Parathyroid adenoma (tissue), 2 donors: ENCODE data around the gene HAND1.
"Not testable (repeated sequence)": the region's sequence is repeated elsewhere in the genome, so short reads cannot be mapped to it uniquely, and the experiment has no call there.

Experiments used
- H2AFZ ChIP-seq: fragments of 300-600 bp; sonication (generic); one replicate; pipeline ENCODE4 v1.7.0; 2017; ENCODE audit warnings: antibody characterized with exemption, mild to moderate bottlenecking
- H3K27ac ChIP-seq: fragments of 300-600 bp; sonication (generic); one replicate; pipeline ENCODE4 v1.7.0; 2017
- H3K27me3 ChIP-seq: fragments of 300-600 bp; sonication (generic); one replicate; pipeline ENCODE4 v1.7.0; 2017; ENCODE audit warnings: low read length; ENCODE audit not compliant: control insufficient read depth, insufficient read depth
- H3K36me3 ChIP-seq: fragments of 300-600 bp; sonication (generic); one replicate; pipeline ENCODE4 v1.7.0; 2017; ENCODE audit warnings: low read length; ENCODE audit not compliant: control insufficient read depth, insufficient read depth
- H3K4me1 ChIP-seq: fragments of 300-600 bp; sonication (generic); one replicate; pipeline ENCODE4 v1.7.0; 2017; ENCODE audit warnings: control low read depth
- H3K4me2 ChIP-seq: fragments of 300-600 bp; sonication (generic); one replicate; pipeline ENCODE4 v1.7.0; 2017; ENCODE audit warnings: low read length
- H3K4me3 ChIP-seq: fragments of 300-600 bp; sonication (generic); one replicate; pipeline ENCODE4 v1.7.0; 2017; ENCODE audit warnings: low read depth, low read length
- H3K79me2 ChIP-seq: fragments of 300-600 bp; sonication (generic); one replicate; pipeline ENCODE4 v1.7.0; 2017; ENCODE audit warnings: control low read depth
- H3K9ac ChIP-seq: fragments of 300-600 bp; sonication (generic); one replicate; pipeline ENCODE4 v1.7.0; 2017; ENCODE audit warnings: mild to moderate bottlenecking
- H3K9me3 ChIP-seq: fragments of 300-600 bp; sonication (generic); one replicate; pipeline ENCODE4 v1.7.0; 2017; ENCODE audit warnings: low read length; ENCODE audit not compliant: control insufficient read depth
- TF ChIP-seq, protein P1 (sequence below): fragments of 300-600 bp; sonication (generic); IDR thresholded peaks from one replicate; pipeline ENCODE4 v1.7.0; 2017; ENCODE audit warnings: antibody characterized with exemption, mild to moderate bottlenecking
- donor health status: primary hyperparathyroidism.

HAND1 gene

DNA sequence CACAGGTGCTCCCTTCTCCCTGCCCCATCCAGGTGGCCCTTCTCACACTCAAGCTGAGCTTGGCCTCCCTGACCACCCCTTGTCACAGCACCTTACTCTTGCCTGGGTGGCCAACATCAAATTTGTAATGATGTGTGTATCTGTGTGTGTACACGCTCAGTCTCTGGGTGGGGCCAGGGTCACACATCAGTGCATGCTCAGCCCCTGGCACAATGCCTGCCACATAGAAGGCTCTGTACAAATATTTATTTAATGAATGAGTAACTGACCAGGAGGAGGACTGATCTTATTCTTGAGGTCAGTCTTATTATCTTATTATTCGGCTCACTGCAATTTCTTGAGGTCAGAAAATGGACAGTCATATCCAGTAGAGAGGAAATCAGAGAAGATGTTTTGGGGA, 41.3 kb upstream of the HAND1 start:
- no peaks in the 10 kb centered on the region for H3K27me3 ChIP-seq
- TF ChIP-seq, protein P1, sequence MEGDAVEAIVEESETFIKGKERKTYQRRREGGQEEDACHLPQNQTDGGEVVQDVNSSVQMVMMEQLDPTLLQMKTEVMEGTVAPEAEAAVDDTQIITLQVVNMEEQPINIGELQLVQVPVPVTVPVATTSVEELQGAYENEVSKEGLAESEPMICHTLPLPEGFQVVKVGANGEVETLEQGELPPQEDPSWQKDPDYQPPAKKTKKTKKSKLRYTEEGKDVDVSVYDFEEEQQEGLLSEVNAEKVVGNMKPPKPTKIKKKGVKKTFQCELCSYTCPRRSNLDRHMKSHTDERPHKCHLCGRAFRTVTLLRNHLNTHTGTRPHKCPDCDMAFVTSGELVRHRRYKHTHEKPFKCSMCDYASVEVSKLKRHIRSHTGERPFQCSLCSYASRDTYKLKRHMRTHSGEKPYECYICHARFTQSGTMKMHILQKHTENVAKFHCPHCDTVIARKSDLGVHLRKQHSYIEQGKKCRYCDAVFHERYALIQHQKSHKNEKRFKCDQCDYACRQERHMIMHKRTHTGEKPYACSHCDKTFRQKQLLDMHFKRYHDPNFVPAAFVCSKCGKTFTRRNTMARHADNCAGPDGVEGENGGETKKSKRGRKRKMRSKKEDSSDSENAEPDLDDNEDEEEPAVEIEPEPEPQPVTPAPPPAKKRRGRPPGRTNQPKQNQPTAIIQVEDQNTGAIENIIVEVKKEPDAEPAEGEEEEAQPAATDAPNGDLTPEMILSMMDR, result no peak
- H3K27ac ChIP-seq, result no peak overlapping the region
- peaks cover 15% of the 10 kb centered on the region for H3K4me1 ChIP-seq
- no peaks in the 10 kb centered on the region for H3K9me3 ChIP-seq
- no peaks in the 10 kb centered on the region for H3K79me2 ChIP-seq
- H3K36me3 ChIP-seq, result no peaks in the 10 kb centered on the region
- H3K4me3 ChIP-seq, result no peak overlapping the region
- H2AFZ ChIP-seq, result no peak overlapping the region
- no peak overlapping the region for H3K9ac ChIP-seq
- H3K4me2 ChIP-seq, result no peak overlapping the region

GRCh38 chr5:154518438-154518867, 40.4 kb upstream of the HAND1 start:
- H3K36me3 ChIP-seq, result no peaks in the 10 kb centered on the region
- no peak overlapping the region for H3K9ac ChIP-seq
- peaks cover 7% of the 10 kb centered on the region for H3K4me1 ChIP-seq
- H3K27me3 ChIP-seq, result no peaks in the 10 kb centered on the region
- no peak overlapping the region for H3K27ac ChIP-seq
- TF ChIP-seq, protein P1, result no peak
- H3K4me3 ChIP-seq, result no peak overlapping the region
- H3K79me2 ChIP-seq, result no peaks in the 10 kb centered on the region
- H2AFZ ChIP-seq, result no peak overlapping the region
- no peaks in the 10 kb centered on the region for H3K9me3 ChIP-seq
- no peak overlapping the region for H3K4me2 ChIP-seq

DNA sequence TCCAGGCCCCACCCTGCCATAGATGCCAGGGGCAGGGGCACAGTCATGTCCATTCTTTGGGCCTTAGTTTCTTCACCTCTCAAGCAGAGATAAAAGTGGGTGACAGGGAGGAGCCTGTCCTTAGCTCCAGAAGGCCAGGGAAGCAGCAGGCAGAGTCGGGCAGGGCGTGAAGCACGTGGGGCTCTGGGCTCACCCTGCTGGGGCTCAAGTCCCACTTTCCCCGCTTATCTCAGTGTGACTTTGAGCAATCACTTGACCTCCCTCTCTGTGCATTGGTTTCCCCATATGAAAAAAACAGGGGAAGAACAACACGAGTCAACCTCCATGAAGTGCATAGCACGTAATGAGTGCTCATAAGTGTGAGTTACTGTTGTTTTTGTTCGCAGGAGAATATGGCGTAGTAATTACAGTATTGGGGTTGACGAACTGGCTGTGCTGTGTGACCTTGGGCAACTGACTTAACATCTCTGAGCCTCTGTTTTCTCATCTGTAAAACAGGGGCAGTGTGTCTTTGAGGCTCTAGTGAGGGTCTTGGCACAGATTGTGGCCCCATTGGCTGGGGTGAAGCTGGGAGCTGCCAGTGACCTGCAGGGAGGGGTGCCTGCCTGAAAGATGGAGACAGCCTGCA, 39.9 kb upstream of the HAND1 start:
- Histone ChIP-seq H3K9ac (no peak overlapping the region), H3K4me2 (no peak overlapping the region), H3K27me3 (no peaks in the 10 kb centered on the region), H2AFZ (no peak overlapping the region), H3K4me1 (peaks cover 2% of the 10 kb centered on the region), H3K4me3 (no peak overlapping the region), H3K79me2 (no peaks in the 10 kb centered on the region), H3K27ac (no peak overlapping the region), H3K36me3 (no peaks in the 10 kb centered on the region), H3K9me3 (no peaks in the 10 kb centered on the region)
- TF ChIP-seq, protein P1, result no peak

- Histone ChIP-seq H3K9ac (no peak overlapping the region), H3K4me2 (no peak overlapping the region), H3K4me3 (no peak overlapping the region), H3K79me2 (no peaks in the 10 kb centered on the region), H3K4me1 (no peaks in the 10 kb centered on the region), H3K9me3 (no peaks in the 10 kb centered on the region), H2AFZ (no peak overlapping the region), H3K27me3 (no peaks in the 10 kb centered on the region), H3K36me3 (no peaks in the 10 kb centered on the region), H3K27ac (no peak overlapping the region)
- TF ChIP-seq, protein P1, result no peak
Measured at GRCh38 chr5:154517181-154517580, 39.2 kb upstream of the HAND1 start.

- H3K9me3 ChIP-seq, result no peaks in the 10 kb centered on the region
- no peaks in the 10 kb centered on the region for H3K36me3 ChIP-seq
- H3K27me3 ChIP-seq, result no peaks in the 10 kb centered on the region
- no peak overlapping the region for H3K9ac ChIP-seq
- H3K79me2 ChIP-seq, result no peaks in the 10 kb centered on the region
- H3K4me2 ChIP-seq, result no peak overlapping the region
- H3K27ac ChIP-seq, result no peak overlapping the region
- H3K4me3 ChIP-seq, result no peak overlapping the region
- H3K4me1 ChIP-seq, result no peaks in the 10 kb centered on the region
- TF ChIP-seq, protein P1, result no peak
- H2AFZ ChIP-seq, result no peak overlapping the region
Measured at GRCh38 chr5:154516475-154516874, 38.4 kb upstream of the HAND1 start.

DNA sequence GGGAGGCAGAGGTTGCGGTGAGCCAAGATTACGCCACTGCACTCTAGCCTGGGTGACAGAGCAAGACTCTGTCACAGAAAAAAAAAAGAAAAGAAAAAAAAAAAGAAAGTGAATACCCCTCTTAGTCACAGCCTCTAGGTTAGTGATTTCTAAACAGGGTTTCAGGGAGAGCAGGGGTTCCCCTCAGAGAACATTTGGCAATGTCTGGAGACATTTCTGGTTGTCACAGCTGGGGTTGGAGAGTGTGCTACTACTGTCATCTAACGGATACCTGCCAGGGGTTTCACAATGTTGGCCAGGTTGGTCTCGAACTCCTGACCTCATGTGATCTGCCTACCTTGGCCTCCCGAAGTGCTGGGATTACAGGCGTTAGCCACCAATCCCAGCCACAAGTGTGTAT, 37.5 kb upstream of the HAND1 start:
- H3K27me3 ChIP-seq, H3K9me3 ChIP-seq, H3K4me2 ChIP-seq, H2AFZ ChIP-seq, H3K4me1 ChIP-seq, H3K79me2 ChIP-seq, H3K4me3 ChIP-seq, H3K9ac ChIP-seq, H3K36me3 ChIP-seq, H3K27ac ChIP-seq: not testable (repeated sequence)
